Progenitor cell of endocrine pancreas (in vitro differentiated cells): Measurements from ENCODE around the gene SIAH1. TPM values are rescaled to one million over a fixed set of nuclear protein-coding genes. Genes with fewer than 3 reads are reported as not detected.
"Not testable (repeated sequence)": the region's sequence is repeated elsewhere in the genome, so short reads cannot be mapped to it uniquely, and the experiment has no call there.

Experiments used
- DNase-seq: peaks from one replicate; pipeline ENCODE4 v3.0.0; 2021; ENCODE audit warnings: low spot score; ENCODE audit not compliant: unreplicated experiment
- H3K27ac Mint-ChIP-seq: 2 replicates; pipeline ENCODE4 v1.8.0; 2021; ENCODE audit warnings: mild to moderate bottlenecking, moderate library complexity, mixed read lengths
- H3K27me3 Mint-ChIP-seq: 2 replicates; pipeline ENCODE4 v1.8.0; 2021; ENCODE audit warnings: mixed read lengths
- H3K36me3 Mint-ChIP-seq: 2 replicates; pipeline ENCODE4 v1.8.0; 2022; ENCODE audit warnings: mixed read lengths; ENCODE audit not compliant: insufficient read depth
- H3K4me1 Mint-ChIP-seq: 2 replicates; pipeline ENCODE4 v1.8.0; 2021; ENCODE audit warnings: low read depth, mixed read lengths
- H3K4me3 Mint-ChIP-seq: 2 replicates; pipeline ENCODE4 v1.8.0; 2021; ENCODE audit warnings: low read depth, mild to moderate bottlenecking, moderate library complexity, mixed read lengths
- H3K9me3 Mint-ChIP-seq: 2 replicates; pipeline ENCODE4 v1.8.0; 2021; ENCODE audit warnings: low read depth, mixed read lengths
- total RNA-seq: library from RNA; stranded (reverse); gene quantifications from 2 replicates; pipeline ENCODE4 v1.2.1, GENCODE V29; 2021
- TF ChIP-seq, protein P1 (sequence below): fragments of 200-600 bp; sonication (generic); IDR thresholded peaks from one replicate; pipeline ENCODE4 v1.5.0; 2021; ENCODE audit warnings: antibody characterized with exemption, mild to moderate bottlenecking; ENCODE audit not compliant: unreplicated experiment

The SIAH1 gene
- total RNA-seq, 1 donor from 2014 or later, result 40.5 TPM

DNA sequence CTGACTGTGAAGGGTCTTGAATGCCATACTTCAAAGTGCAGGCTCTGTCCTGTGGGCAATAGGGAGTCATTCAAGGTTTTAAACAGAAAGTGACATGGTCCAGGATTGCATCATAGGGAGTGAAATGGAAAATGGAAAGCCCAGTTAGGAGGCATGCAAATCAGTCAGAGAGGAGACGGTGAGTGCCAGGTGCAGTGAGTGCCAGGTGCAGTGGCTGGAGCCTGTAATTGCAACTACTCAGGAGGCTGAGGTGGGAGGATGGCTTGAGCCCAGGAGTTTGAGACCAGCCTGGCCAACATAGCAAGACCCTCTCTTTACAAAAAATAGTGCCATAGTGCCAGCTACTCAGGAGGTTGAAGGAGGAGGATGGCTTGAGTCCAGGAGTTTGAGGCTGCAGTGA, 35.2 kb upstream of the SIAH1 start:
- DNase-seq, result no peak
- Mint-ChIP-seq H3K4me1 (peaks cover 7% of the 10 kb centered on the region), H3K27ac (no peak overlapping the region), H3K27me3 (no peaks in the 10 kb centered on the region), H3K4me3 (no peak overlapping the region), H3K36me3 (no peaks in the 10 kb centered on the region), H3K9me3 (no peaks in the 10 kb centered on the region)
- TF ChIP-seq, protein P1, sequence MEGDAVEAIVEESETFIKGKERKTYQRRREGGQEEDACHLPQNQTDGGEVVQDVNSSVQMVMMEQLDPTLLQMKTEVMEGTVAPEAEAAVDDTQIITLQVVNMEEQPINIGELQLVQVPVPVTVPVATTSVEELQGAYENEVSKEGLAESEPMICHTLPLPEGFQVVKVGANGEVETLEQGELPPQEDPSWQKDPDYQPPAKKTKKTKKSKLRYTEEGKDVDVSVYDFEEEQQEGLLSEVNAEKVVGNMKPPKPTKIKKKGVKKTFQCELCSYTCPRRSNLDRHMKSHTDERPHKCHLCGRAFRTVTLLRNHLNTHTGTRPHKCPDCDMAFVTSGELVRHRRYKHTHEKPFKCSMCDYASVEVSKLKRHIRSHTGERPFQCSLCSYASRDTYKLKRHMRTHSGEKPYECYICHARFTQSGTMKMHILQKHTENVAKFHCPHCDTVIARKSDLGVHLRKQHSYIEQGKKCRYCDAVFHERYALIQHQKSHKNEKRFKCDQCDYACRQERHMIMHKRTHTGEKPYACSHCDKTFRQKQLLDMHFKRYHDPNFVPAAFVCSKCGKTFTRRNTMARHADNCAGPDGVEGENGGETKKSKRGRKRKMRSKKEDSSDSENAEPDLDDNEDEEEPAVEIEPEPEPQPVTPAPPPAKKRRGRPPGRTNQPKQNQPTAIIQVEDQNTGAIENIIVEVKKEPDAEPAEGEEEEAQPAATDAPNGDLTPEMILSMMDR, result no peak

DNA sequence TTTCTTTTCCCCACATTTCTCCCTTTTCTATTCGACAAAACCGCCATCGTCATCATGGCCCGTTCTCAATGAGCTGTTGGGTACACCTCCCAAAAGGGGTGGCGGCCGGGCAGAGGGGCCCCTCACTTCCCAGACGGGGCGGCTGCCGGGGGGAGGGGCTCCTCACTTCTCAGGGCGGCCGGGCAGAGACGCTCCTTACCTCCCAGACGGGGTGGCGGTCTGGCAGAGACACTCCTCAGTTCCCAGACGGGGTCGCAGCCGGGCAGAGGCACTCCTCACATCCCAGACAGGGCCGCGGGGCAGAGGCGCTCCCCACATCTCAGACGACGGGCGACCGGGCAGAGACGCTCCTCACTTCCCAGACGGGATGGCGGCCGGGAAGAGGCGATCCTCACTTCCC, 31.4 kb upstream of the SIAH1 start:
- H3K4me1 Mint-ChIP-seq, DNase-seq, H3K9me3 Mint-ChIP-seq, H3K27ac Mint-ChIP-seq, H3K36me3 Mint-ChIP-seq, H3K4me3 Mint-ChIP-seq, H3K27me3 Mint-ChIP-seq: not testable (repeated sequence)

DNA sequence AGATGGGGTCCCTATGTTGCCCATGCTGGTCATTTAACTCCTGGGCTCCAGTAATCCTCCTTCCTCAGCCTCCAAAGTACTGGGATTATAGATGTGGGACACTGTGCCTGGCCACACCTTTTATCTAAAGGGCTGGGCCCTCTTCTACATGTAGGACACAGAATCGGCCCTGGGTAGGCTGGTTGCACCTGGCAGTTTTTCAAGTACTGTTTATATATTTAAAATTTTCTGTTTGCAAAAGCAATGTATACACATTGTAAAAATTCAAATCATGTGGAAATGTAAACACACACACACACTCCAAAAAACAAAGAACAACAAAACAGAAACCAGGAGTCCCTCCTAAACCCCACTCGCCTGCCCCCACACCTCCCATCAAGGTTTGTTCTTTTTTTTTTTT, 28.1 kb upstream of the SIAH1 start:
- peaks cover 9% of the 10 kb centered on the region for H3K4me1 Mint-ChIP-seq
- peaks cover 3% of the 10 kb centered on the region for H3K27me3 Mint-ChIP-seq
- TF ChIP-seq, protein P1, result no peak

DNA sequence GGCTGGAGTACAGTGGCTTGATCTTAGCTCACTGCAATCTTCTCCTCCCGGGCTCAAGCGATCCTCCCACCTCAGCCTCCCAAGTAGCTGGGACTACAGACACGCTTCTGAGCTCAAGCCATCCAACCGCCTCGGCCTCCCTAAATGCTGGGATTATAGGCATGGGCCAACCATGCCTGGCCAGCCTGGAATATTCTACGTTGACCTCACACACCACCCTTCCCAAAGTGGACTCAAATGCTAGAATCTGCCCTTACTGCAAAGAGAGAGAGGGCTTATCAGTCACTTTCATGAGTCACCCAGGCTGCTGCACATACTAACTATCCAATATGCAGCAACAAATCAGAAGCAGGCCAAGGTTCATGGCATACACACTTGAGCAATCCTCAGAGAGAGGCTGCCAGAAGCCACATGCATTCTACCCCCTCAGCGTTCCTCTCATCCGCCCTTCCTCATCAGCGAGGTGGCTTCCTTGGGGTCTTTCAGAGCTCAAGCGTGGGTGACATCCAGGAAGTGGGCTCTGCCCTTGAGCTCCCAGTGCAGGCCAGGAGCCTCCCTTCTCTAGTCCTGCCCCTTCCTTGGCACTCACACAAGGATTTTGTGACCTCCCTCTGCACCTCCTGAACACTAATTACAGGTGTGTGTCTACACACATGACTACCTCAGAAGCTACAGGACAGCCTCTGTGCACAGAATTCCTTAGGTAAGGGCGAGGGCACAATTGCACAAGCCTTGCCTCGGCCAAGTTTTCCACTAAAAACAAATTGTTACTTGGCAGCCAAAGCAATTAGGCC, 24.8 kb upstream of the SIAH1 start:
- H3K27ac Mint-ChIP-seq, result no peak overlapping the region
- no peak for DNase-seq
- no peaks in the 10 kb centered on the region for H3K36me3 Mint-ChIP-seq
- H3K27me3 Mint-ChIP-seq, result peaks cover 3% of the 10 kb centered on the region
- TF ChIP-seq, protein P1, result no peak
- peaks cover 12% of the 10 kb centered on the region for H3K4me1 Mint-ChIP-seq
- H3K9me3 Mint-ChIP-seq, result no peaks in the 10 kb centered on the region
- no peak overlapping the region for H3K4me3 Mint-ChIP-seq

More for the DNA sequence above, 28.1 kb upstream of the SIAH1 start:
- Mint-ChIP-seq H3K27ac (no peak overlapping the region), H3K9me3 (no peaks in the 10 kb centered on the region), H3K4me3 (no peak overlapping the region), H3K36me3 (no peaks in the 10 kb centered on the region)
- DNase-seq, result no peak

DNA sequence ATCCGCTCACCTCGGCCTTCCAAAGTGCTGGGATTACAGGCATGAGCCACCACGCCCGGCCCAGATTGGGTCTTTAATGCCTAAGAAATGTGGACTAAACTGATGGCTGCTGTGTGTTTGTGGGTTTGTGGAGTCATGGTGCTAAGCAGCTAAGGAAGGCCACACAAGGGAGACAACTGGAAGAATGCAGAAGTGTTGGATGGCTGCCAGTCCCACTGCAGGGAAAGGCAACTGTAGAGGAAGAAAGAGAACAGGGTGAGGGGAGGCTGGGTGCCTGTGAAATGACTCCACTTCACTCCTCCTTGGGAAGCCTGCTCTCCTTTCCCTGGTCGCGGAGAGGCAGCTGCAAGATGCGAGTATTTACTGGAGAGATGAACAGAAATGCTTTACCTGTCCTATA, 23.5 kb upstream of the SIAH1 start:
- H3K27me3 Mint-ChIP-seq, result peaks cover 3% of the 10 kb centered on the region
- H3K27ac Mint-ChIP-seq, result no peak overlapping the region
- DNase-seq, result no peak
- TF ChIP-seq, protein P1, result no peak
- H3K4me1 Mint-ChIP-seq, result peaks cover 12% of the 10 kb centered on the region
- no peaks in the 10 kb centered on the region for H3K36me3 Mint-ChIP-seq
- H3K9me3 Mint-ChIP-seq, result no peaks in the 10 kb centered on the region
- H3K4me3 Mint-ChIP-seq, result no peak overlapping the region

DNA sequence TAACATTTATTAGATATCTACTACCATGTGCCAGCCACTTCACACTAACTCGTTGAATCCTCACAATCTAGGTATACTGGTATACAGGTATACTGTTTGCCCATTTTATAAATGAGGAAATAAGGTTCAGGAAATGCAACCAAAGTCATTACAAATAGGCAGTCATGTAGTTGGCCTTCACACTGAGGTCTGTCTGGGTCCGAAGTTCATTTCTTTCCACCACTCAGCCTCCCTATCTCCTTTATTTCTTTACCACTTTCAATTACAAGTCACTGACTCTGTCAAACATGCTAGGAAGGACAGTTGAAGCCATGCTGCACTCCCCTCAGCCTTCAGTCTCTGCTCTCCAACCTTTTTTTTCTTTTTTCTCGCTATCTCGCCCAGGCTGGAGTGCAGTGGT, 20.7 kb upstream of the SIAH1 start:
- no peaks in the 10 kb centered on the region for H3K36me3 Mint-ChIP-seq
- DNase-seq, result no peak
- no peaks in the 10 kb centered on the region for H3K9me3 Mint-ChIP-seq
- peaks cover 12% of the 10 kb centered on the region for H3K4me1 Mint-ChIP-seq
- no peak overlapping the region for H3K4me3 Mint-ChIP-seq
- peaks cover 3% of the 10 kb centered on the region for H3K27me3 Mint-ChIP-seq
- peak overlapping the region; percentile 23 for H3K27ac Mint-ChIP-seq
- TF ChIP-seq, protein P1, result no peak
